GM15510 (cell line): Measurements from ENCODE around the gene KIF6.

Experiments
- POLR2A ChIP-seq: IDR thresholded peaks from 3 replicates; pipeline ENCODE4 v1.6.1; 2011; ENCODE audit warnings: borderline replicate concordance; ENCODE audit not compliant: insufficient read length; ENCODE audit errors: extremely low read depth

KIF6 gene

GRCh38 chr6:39520916-39521315, 204.3 kb downstream of the KIF6 start:
- TF ChIP-seq POLR2A: no peak

- TF ChIP-seq POLR2A: no peak
Measured at GRCh38 chr6:39520411-39520810, 204.8 kb downstream of the KIF6 start.

GRCh38 chr6:39518221-39518620, 207.0 kb downstream of the KIF6 start:
- no peak for TF ChIP-seq POLR2A

- TF ChIP-seq POLR2A: no peak
Measured at GRCh38 chr6:39517756-39518155, 207.5 kb downstream of the KIF6 start.

- TF ChIP-seq POLR2A: no peak
Measured at GRCh38 chr6:39516471-39516870, 208.7 kb downstream of the KIF6 start.

- TF ChIP-seq POLR2A: no peak
Measured at GRCh38 chr6:39515471-39515870, 209.7 kb downstream of the KIF6 start.

GRCh38 chr6:39515006-39515405, 210.2 kb downstream of the KIF6 start:
- no peak for TF ChIP-seq POLR2A

- no peak for TF ChIP-seq POLR2A
Measured at GRCh38 chr6:39508515-39508914, 216.7 kb downstream of the KIF6 start.

GRCh38 chr6:39507331-39507998, 217.7 kb downstream of the KIF6 start:
- TF ChIP-seq POLR2A: no peak

GRCh38 chr6:39499053-39499452, 226.2 kb downstream of the KIF6 start:
- no peak for TF ChIP-seq POLR2A

GRCh38 chr6:39498096-39498495, 227.1 kb downstream of the KIF6 start:
- TF ChIP-seq POLR2A: no peak

- TF ChIP-seq POLR2A: no peak
Measured at GRCh38 chr6:39496915-39497314, 228.3 kb downstream of the KIF6 start.

GRCh38 chr6:39496456-39496855, 228.8 kb downstream of the KIF6 start:
- no peak for TF ChIP-seq POLR2A

GRCh38 chr6:39495640-39496039, 229.6 kb downstream of the KIF6 start:
- no peak for TF ChIP-seq POLR2A

- no peak for TF ChIP-seq POLR2A
Measured at GRCh38 chr6:39494998-39495397, 230.2 kb downstream of the KIF6 start.

GRCh38 chr6:39493777-39494176, 231.4 kb downstream of the KIF6 start:
- no peak for TF ChIP-seq POLR2A

- TF ChIP-seq POLR2A: no peak
Measured at GRCh38 chr6:39493174-39493573, 232.0 kb downstream of the KIF6 start.
